Epidermal melanocyte (primary cell): ENCODE data around the gene KRT82.
"Not testable (repeated sequence)": the region's sequence is repeated elsewhere in the genome, so short reads cannot be mapped to it uniquely, and the experiment has no call there.

ENCODE experiments used
- DNase-seq: peaks from one replicate; pipeline ENCODE4 v3.0.0; 2011; ENCODE audit warnings: low spot score; ENCODE audit not compliant: insufficient read length

Gene KRT82

GRCh38 chr12:52405922-52406385 lies at the start of gene KRT82:
TSS of gene KRT82 (minus strand) at chr12:52406335. CDS start at chr12:52406277, 58 bp downstream.
- DNase-seq = no peak

GRCh38 chr12:52455821-52456220 lies 49.7 kb upstream of the KRT82 start:
- DNase-seq = no peak

- DNase-seq = no peak
Observed at GRCh38 chr12:52454411-52455201, 48.5 kb upstream of the KRT82 start.

GRCh38 chr12:52452101-52452500 lies 46.0 kb upstream of the KRT82 start, which contains the start of gene KRT6B:
TSS of gene KRT6B (minus strand) at chr12:52452146. CDS start at chr12:52452078, 68 bp downstream.
- no peak for DNase-seq

- DNase-seq = no peak
Observed at GRCh38 chr12:52448228-52448627, 42.1 kb upstream of the KRT82 start.

GRCh38 chr12:52447196-52447595 lies 41.1 kb upstream of the KRT82 start:
- not testable (repeated sequence) for DNase-seq

- DNase-seq = no peak
Observed at GRCh38 chr12:52446367-52447045, 40.4 kb upstream of the KRT82 start.

GRCh38 chr12:52445876-52446275 lies 39.7 kb upstream of the KRT82 start:
- no peak for DNase-seq

GRCh38 chr12:52444647-52445595 lies 38.8 kb upstream of the KRT82 start:
- DNase-seq = no peak

- DNase-seq = no peak
Observed at GRCh38 chr12:52443966-52444365, 37.8 kb upstream of the KRT82 start.

GRCh38 chr12:52442600-52443061 lies 36.5 kb upstream of the KRT82 start:
- no peak for DNase-seq

GRCh38 chr12:52441320-52441911 lies 35.3 kb upstream of the KRT82 start:
- no peak for DNase-seq

- no peak for DNase-seq
Observed at GRCh38 chr12:52440821-52441319, 34.7 kb upstream of the KRT82 start.

GRCh38 chr12:52439845-52440244 lies 33.7 kb upstream of the KRT82 start:
- DNase-seq = no peak

GRCh38 chr12:52439420-52439819 lies 33.3 kb upstream of the KRT82 start:
- DNase-seq = no peak

- no peak for DNase-seq
Observed at GRCh38 chr12:52438305-52439301, 32.5 kb upstream of the KRT82 start.

GRCh38 chr12:52437508-52437907 lies 31.4 kb upstream of the KRT82 start:
- no peak for DNase-seq

- no peak for DNase-seq
Observed at GRCh38 chr12:52436828-52437474, 30.8 kb upstream of the KRT82 start.
